Keratinocyte (primary cell): Measurements from ENCODE around the gene TWF2. TPM values are rescaled to one million over a fixed set of nuclear protein-coding genes. Genes with fewer than 3 reads are reported as not detected.

ENCODE experiments used
- DNase-seq: peaks from one replicate; pipeline ENCODE4 v3.0.0-alpha.2; 2011; ENCODE audit warnings: low read depth, missing footprints, low spot score
- FAIRE-seq: peaks from 2 replicates; lab custom pipeline; 2011; peaks lifted over from hg19 to GRCh38; lab: Jason Lieb, UNC
- H2AFZ ChIP-seq: 2 replicates; pipeline ENCODE4 v1.6.0; 2012; ENCODE audit warnings: low read length, control low read depth, inconsistent platforms; ENCODE audit not compliant: control insufficient read depth
- H3K27ac ChIP-seq: 2 replicates; pipeline ENCODE4 v1.5.1; 2011; ENCODE audit warnings: low read length; ENCODE audit not compliant: control insufficient read depth, insufficient read depth
- H3K27me3 ChIP-seq: 3 replicates; pipeline ENCODE4 v1.6.0; 2011; ENCODE audit warnings: low read length; ENCODE audit not compliant: control insufficient read depth, insufficient read depth; ENCODE audit errors: extremely low read depth
- H3K36me3 ChIP-seq, 2 experiments: 2 replicates in 1 of 2; 3 replicates in 1 of 2; pipeline ENCODE4 v1.5.1; 2011; ENCODE audit warnings: low read length in 2 of 2, mild to moderate bottlenecking in 1 of 2; ENCODE audit not compliant: control insufficient read depth in 2 of 2, insufficient read depth in 2 of 2; ENCODE audit errors: extremely low read depth in 1 of 2
- H3K4me1 ChIP-seq: 3 replicates; pipeline ENCODE4 v1.5.1; 2011; ENCODE audit warnings: low read length; ENCODE audit not compliant: control insufficient read depth, insufficient read depth; ENCODE audit errors: extremely low read depth
- H3K4me2 ChIP-seq: 3 replicates; pipeline ENCODE4 v1.6.0; 2011; ENCODE audit warnings: low read depth, low read length; ENCODE audit not compliant: control insufficient read depth, insufficient read depth; ENCODE audit errors: extremely low read depth
- H3K4me3 ChIP-seq, 3 experiments: fragments of 200-600 bp in 1 of 3; sonication (generic) in 1 of 3; 2 replicates in 2 of 3; 3 replicates in 1 of 3; pipeline ENCODE4 v1.5.1; 2011 to 2016; ENCODE audit warnings: low read length in 3 of 3, mild to moderate bottlenecking in 3 of 3, control low read depth in 2 of 3, inconsistent platforms in 1 of 3, low read depth in 1 of 3, mixed read lengths in 1 of 3, mixed run types in 1 of 3, moderate library complexity in 1 of 3; ENCODE audit not compliant: control insufficient read depth in 2 of 3, insufficient read depth in 2 of 3; ENCODE audit errors: extremely low read depth in 1 of 3
- H3K79me2 ChIP-seq: 2 replicates; pipeline ENCODE4 v1.6.0; 2012; ENCODE audit warnings: low read length; ENCODE audit not compliant: control insufficient read depth, insufficient read depth
- H3K9ac ChIP-seq: 3 replicates; pipeline ENCODE4 v1.6.0; 2011; ENCODE audit warnings: low read length; ENCODE audit not compliant: control insufficient read depth, insufficient read depth; ENCODE audit errors: extremely low read depth
- H3K9me1 ChIP-seq: 3 replicates; pipeline ENCODE4 v1.6.0; 2011; ENCODE audit warnings: low read length; ENCODE audit not compliant: control insufficient read depth, insufficient read depth; ENCODE audit errors: extremely low read depth
- H3K9me3 ChIP-seq: 2 replicates; pipeline ENCODE4 v1.5.1; 2012; ENCODE audit warnings: low read depth, low read length; ENCODE audit not compliant: control insufficient read depth
- H4K20me1 ChIP-seq: 3 replicates; pipeline ENCODE4 v1.6.0; 2011; ENCODE audit warnings: low read length; ENCODE audit not compliant: control insufficient read depth, insufficient read depth; ENCODE audit errors: extremely low read depth
- CTCF ChIP-seq, 3 experiments: IDR thresholded peaks in 1 of 3; conservative IDR thresholded peaks in 1 of 3; optimal IDR thresholded peaks in 1 of 3; 2 replicates in 2 of 3; 3 replicates in 1 of 3; pipeline versions ENCODE3 to v1.5.1; 2011; ENCODE audit warnings: low read length in 3 of 3, mild to moderate bottlenecking in 3 of 3, moderate library complexity in 2 of 3, control low read depth in 1 of 3, inconsistent platforms in 1 of 3; ENCODE audit not compliant: insufficient read depth in 2 of 3; ENCODE audit errors: extremely low read depth in 1 of 3
- EZH2 ChIP-seq: IDR thresholded peaks from one replicate; pipeline ENCODE4 v1.6.1; 2012; ENCODE audit warnings: inconsistent platforms, mild to moderate bottlenecking, low read length, moderate library complexity
- dilution Hi-C: fragments of 300-500 bp; cut with MboI; formaldehyde crosslinking; loops from one replicate; pipeline ENCODE4 v1.7.0; 2020; ENCODE audit warnings: low sequenced_read_pairs; ENCODE audit not compliant: extremely low pct_ligation_motif_present
- polyA plus RNA-seq, 5 experiments: library from polyadenylated mRNA; depleted of rRNA in 3 of 5; stranded (reverse) in 3 of 5; stranded (forward) in 1 of 5; unstranded in 1 of 5; fragments of >200 nt; gene quantifications; 1 replicate in 1 of 5; 2 replicates in 3 of 5; 3 replicates in 1 of 5; pipeline versions ENCODE4 v1.2.1 to v1.2.3, GENCODE V29; 2011 to 2012; ENCODE audit warnings: missing spikeins in 2 of 5, low read depth in 1 of 5, low replicate concordance in 1 of 5

TWF2 gene
- polyA plus RNA-seq, 1 donor (not counting 4 experiments of a cell fraction or from before 2014, with no cell fraction given) = 70.4 TPM

DNA sequence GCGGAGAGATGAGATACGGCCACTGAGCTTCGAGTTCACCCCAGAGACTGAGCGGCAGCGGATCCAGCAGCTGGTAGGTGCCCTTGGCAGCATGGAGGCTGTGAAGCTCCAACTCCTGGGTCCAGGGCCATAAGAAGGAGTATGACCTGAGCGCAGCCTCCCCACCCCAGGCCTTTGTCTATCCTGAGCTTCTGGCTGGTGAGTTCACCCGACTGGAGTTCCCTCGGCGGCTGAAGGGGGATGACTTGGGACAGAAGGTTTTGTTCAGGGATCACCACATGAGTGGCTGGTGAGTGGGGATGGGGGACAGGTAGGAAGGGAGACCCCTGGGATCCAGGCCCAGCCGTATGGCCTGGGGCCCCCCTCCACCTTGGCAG, 9.2 kb upstream of the TWF2 start:
- no peaks in the 10 kb centered on the region for H3K9me1 ChIP-seq
- H3K79me2 ChIP-seq = no peaks in the 10 kb centered on the region
- no peak overlapping the region for H3K9ac ChIP-seq
- H3K4me3 ChIP-seq = no peak overlapping the region
- H3K27ac ChIP-seq = no peak overlapping the region
- H2AFZ ChIP-seq = no peak overlapping the region
- DNase-seq (no peak), FAIRE-seq (no peak)
- no peak overlapping the region for H3K4me2 ChIP-seq
- peaks cover 13 to 16% of the 10 kb centered on the region in 2 experiments for H3K36me3 ChIP-seq
- no peaks in the 10 kb centered on the region for H3K9me3 ChIP-seq
- H3K4me1 ChIP-seq = peaks cover 29% of the 10 kb centered on the region
- H4K20me1 ChIP-seq = no peaks in the 10 kb centered on the region
- TF ChIP-seq CTCF (optimal IDR thresholded peaks at IDR 0.05 in 1 of 3, IDR thresholded peaks at IDR 0.05 in 1 of 3, conservative IDR thresholded peaks at IDR 0.05 in 1 of 3; ENCODE audit: extremely low read depth in 1 of 3, insufficient read depth in 2 of 3, low read length in 3 of 3) = no peak
- H3K27me3 ChIP-seq = no peaks in the 10 kb centered on the region
- dilution Hi-C loops = no loop called here

DNA sequence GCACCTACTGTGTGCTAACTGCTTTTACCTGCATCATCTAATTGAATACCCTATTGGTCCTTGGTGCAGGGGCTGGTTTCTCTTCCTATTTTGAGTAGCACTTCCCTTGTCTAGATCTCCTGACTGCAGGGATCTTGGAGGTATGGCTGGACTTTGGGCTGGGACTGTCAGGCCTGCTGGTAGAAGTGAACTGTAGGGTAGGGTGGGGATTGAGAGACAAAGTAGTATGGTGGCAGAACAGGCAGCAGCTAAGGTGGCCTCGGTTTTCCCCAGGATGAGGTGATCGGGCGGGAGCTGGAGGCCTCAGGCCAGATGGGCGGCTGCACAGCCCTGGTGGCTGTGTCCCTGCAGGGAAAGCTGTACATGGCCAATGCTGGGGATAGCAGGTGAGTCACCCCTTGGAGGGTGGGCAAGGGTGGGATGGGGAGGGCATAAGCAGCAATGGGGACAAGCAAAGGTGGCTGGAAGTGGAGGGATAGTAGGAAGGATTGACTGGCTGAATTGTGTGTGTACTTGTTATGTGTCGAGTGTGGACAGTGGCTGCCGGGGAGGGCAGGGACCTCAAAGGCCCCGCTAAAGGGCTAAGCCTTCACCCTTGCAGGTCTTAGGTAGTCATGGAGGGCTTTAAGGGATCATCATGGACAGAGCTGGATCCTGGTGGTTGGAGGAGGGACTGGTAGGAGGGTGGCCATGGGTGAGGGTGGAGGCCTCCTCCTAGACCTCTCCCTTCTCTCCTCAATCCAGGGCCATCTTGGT, 8.6 kb upstream of the TWF2 start:
- dilution Hi-C loops = no loop called here

More for the DNA sequence above, 8.6 kb upstream of the TWF2 start:
- Histone ChIP-seq H2AFZ (no peak overlapping the region), H3K9me1 (no peaks in the 10 kb centered on the region), H3K9me3 (no peaks in the 10 kb centered on the region), H3K9ac (no peak overlapping the region), H3K4me1 (peaks cover 29% of the 10 kb centered on the region), H3K79me2 (no peaks in the 10 kb centered on the region), H3K27ac (no peak overlapping the region), H4K20me1 (no peaks in the 10 kb centered on the region), H3K4me2 (no peak overlapping the region), H3K4me3 (no peak overlapping the region), H3K36me3 (peaks cover 13 to 16% of the 10 kb centered on the region in 2 experiments), H3K27me3 (no peaks in the 10 kb centered on the region)
- no peak for TF ChIP-seq EZH2
- no peak for TF ChIP-seq CTCF (optimal IDR thresholded peaks at IDR 0.05 in 1 of 3, IDR thresholded peaks at IDR 0.05 in 1 of 3, conservative IDR thresholded peaks at IDR 0.05 in 1 of 3; ENCODE audit: extremely low read depth in 1 of 3, insufficient read depth in 2 of 3, low read length in 3 of 3)
- DNase-seq (no peak), FAIRE-seq (no peak)
